Measurements from ENCODE around the gene DDX10. TPM values are rescaled to one million over a fixed set of nuclear protein-coding genes. Genes with fewer than 3 reads are reported as not detected.

Gene DDX10
- polyA plus RNA-seq, 1 donor (not counting 4 experiments of a cell fraction or from before 2014, with no cell fraction given): 32.3 TPM

- Histone ChIP-seq H3K27me3 (ENCODE audit: control insufficient read depth, extremely low read depth, insufficient read depth, low read length) (no peaks in the 10 kb centered on the region), H3K9me1 (ENCODE audit: control insufficient read depth, extremely low read depth, insufficient read depth, low read length) (no peaks in the 10 kb centered on the region), H4K20me1 (ENCODE audit: control insufficient read depth, extremely low read depth, insufficient read depth, low read length) (no peaks in the 10 kb centered on the region), H3K79me2 (ENCODE audit: control insufficient read depth, insufficient read depth, low read length) (no peaks in the 10 kb centered on the region), H2AFZ (ENCODE audit: control insufficient read depth, low read length) (peak overlapping the region; percentile 8), H3K9me3 (ENCODE audit: control insufficient read depth, low read depth, low read length) (no peaks in the 10 kb centered on the region), H3K4me2 (ENCODE audit: control insufficient read depth, extremely low read depth, insufficient read depth, low read depth, low read length) (no peak overlapping the region), H3K4me1 (ENCODE audit: control insufficient read depth, extremely low read depth, insufficient read depth, low read length) (peaks cover 14% of the 10 kb centered on the region), H3K36me3 (ENCODE audit: control insufficient read depth in 2 of 2, extremely low read depth in 1 of 2, insufficient read depth in 2 of 2, low read length in 2 of 2) (no peaks in the 10 kb centered on the region), H3K27ac (ENCODE audit: control insufficient read depth, insufficient read depth, low read length) (no peak overlapping the region), H3K4me3 (ENCODE audit: control insufficient read depth in 2 of 3, extremely low read depth in 1 of 3, insufficient read depth in 2 of 3, low read depth in 1 of 3, low read length in 3 of 3) (no peak overlapping the region), H3K9ac (ENCODE audit: control insufficient read depth, extremely low read depth, insufficient read depth, low read length) (no peak overlapping the region)
- dilution Hi-C loops (cut with MboI; ENCODE audit: extremely low pct_ligation_motif_present, low sequenced_read_pairs): no loop called here
- DNase-seq (ENCODE audit: low read depth, low spot score) (no peak), FAIRE-seq (no peak)
- TF ChIP-seq EZH2 (IDR thresholded peaks at IDR 0.05; ENCODE audit: low read length) (no peak), CTCF (optimal IDR thresholded peaks at IDR 0.05 in 1 of 3, IDR thresholded peaks at IDR 0.05 in 1 of 3, conservative IDR thresholded peaks at IDR 0.05 in 1 of 3; ENCODE audit: extremely low read depth in 1 of 3, insufficient read depth in 2 of 3, low read length in 3 of 3) (no peak)
These were observed 310.2 kb downstream of the DDX10 start for GRCh38 chr11:108975026-108975425.

DNA sequence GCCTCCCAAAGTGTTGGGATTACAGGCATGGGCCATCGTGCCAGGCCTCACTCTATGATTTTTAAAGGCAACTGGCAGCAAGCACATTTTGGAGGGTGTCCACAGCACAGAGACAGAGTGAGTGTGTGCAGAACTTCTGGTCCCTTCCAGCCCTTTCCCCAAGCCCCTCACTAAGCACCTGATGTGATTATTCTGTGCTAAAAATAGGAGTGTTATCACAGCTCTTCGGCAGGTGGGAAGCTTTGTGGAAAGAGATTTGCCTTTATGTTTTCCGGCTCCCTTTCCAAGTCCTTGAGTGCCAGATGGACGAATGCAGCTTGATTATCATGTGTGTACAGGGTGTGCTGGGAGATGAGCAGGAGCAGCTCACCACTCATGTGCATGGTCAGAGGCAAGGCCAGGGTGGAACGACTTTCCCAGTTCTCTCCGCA, 310.8 kb downstream of the DDX10 start:
- Histone ChIP-seq H3K36me3 (ENCODE audit: control insufficient read depth in 2 of 2, extremely low read depth in 1 of 2, insufficient read depth in 2 of 2, low read length in 2 of 2) (no peaks in the 10 kb centered on the region), H3K27me3 (ENCODE audit: control insufficient read depth, extremely low read depth, insufficient read depth, low read length) (no peaks in the 10 kb centered on the region), H3K9ac (ENCODE audit: control insufficient read depth, extremely low read depth, insufficient read depth, low read length) (no peak overlapping the region), H3K79me2 (ENCODE audit: control insufficient read depth, insufficient read depth, low read length) (no peaks in the 10 kb centered on the region), H3K4me1 (ENCODE audit: control insufficient read depth, extremely low read depth, insufficient read depth, low read length) (peaks cover 14% of the 10 kb centered on the region), H3K4me3 (ENCODE audit: control insufficient read depth in 2 of 3, extremely low read depth in 1 of 3, insufficient read depth in 2 of 3, low read depth in 1 of 3, low read length in 3 of 3) (no peak overlapping the region), H3K9me3 (ENCODE audit: control insufficient read depth, low read depth, low read length) (no peaks in the 10 kb centered on the region), H4K20me1 (ENCODE audit: control insufficient read depth, extremely low read depth, insufficient read depth, low read length) (no peaks in the 10 kb centered on the region), H3K9me1 (ENCODE audit: control insufficient read depth, extremely low read depth, insufficient read depth, low read length) (no peaks in the 10 kb centered on the region), H3K27ac (ENCODE audit: control insufficient read depth, insufficient read depth, low read length) (no peak overlapping the region), H2AFZ (ENCODE audit: control insufficient read depth, low read length) (no peak overlapping the region), H3K4me2 (ENCODE audit: control insufficient read depth, extremely low read depth, insufficient read depth, low read depth, low read length) (no peak overlapping the region)
- TF ChIP-seq EZH2 (IDR thresholded peaks at IDR 0.05; ENCODE audit: low read length): no peak
- TF ChIP-seq CTCF (optimal IDR thresholded peaks at IDR 0.05 in 1 of 3, IDR thresholded peaks at IDR 0.05 in 1 of 3, conservative IDR thresholded peaks at IDR 0.05 in 1 of 3; ENCODE audit: extremely low read depth in 1 of 3, insufficient read depth in 2 of 3, low read length in 3 of 3): no peak
- no peak for FAIRE-seq
- dilution Hi-C loops (cut with MboI; ENCODE audit: extremely low pct_ligation_motif_present, low sequenced_read_pairs): no loop called here
- DNase-seq (ENCODE audit: low read depth, low spot score): no peak
